ENCODE results near the gene SCAF11. TPM values are rescaled to one million over a fixed set of nuclear protein-coding genes. Genes with fewer than 3 reads are reported as not detected.

SCAF11 gene
- total RNA-seq (2022; extraction: Qiagen RNA extraction; ENCODE audit: low read depth) = 44.2 to 56.9 TPM (median 49.9 TPM) in 5 replicates

GRCh38 chr12:45990468-45991283, at the start of gene SCAF11:
Gene SCAF11 (minus strand): TSS chr12:45990574. CDS start chr12:45964167, 26,407 bp downstream.

Measured in A549 treated with ZK216348 at 1 μM for 4 hours (cell line).